GM13977 (cell line): Measurements from ENCODE around the gene LRRC61.

Experiments used
- DNase-seq: peaks from one replicate; pipeline ENCODE4 v3.0.0; 2012; ENCODE audit warnings: low spot score
- CTCF ChIP-seq: IDR thresholded peaks from 2 replicates; pipeline ENCODE4 v1.5.1; 2012; ENCODE audit warnings: mild to moderate bottlenecking, control low read depth; ENCODE audit not compliant: insufficient read depth; ENCODE audit errors: extremely low read depth, missing control alignments
- in situ Hi-C: fragments of 300-500 bp; cut with MboI; formaldehyde crosslinking; loops from one replicate; pipeline ENCODE4 v1.12.0; 2022; ENCODE audit warnings: low sequenced_read_pairs, low pct_unique_long_range_greater_than_20kb, mixed read lengths, inconsistent platforms; ENCODE audit not compliant: unreplicated experiment

LRRC61 gene

GRCh38 chr7:150360363-150361058, 37.4 kb downstream of the LRRC61 start:
- no peak for TF ChIP-seq CTCF
- in situ Hi-C loops = no loop called here
- no peak for DNase-seq

GRCh38 chr7:150361402-150361801, 38.2 kb downstream of the LRRC61 start:
- DNase-seq = no peak
- no peak for TF ChIP-seq CTCF
- in situ Hi-C loops = no loop called here

GRCh38 chr7:150361807-150362621, 38.9 kb downstream of the LRRC61 start:
- in situ Hi-C loops = no loop called here
- no peak for DNase-seq
- no peak for TF ChIP-seq CTCF

- DNase-seq = no peak
- no peak for TF ChIP-seq CTCF
- in situ Hi-C loops = no loop called here
These were observed 40.2 kb downstream of the LRRC61 start for GRCh38 chr7:150363370-150363769.

GRCh38 chr7:150363872-150364271, 40.7 kb downstream of the LRRC61 start:
- no peak for TF ChIP-seq CTCF
- no peak for DNase-seq
- in situ Hi-C loops = no loop called here

- TF ChIP-seq CTCF = no peak
- no peak for DNase-seq
- in situ Hi-C loops = no loop called here
These were observed 42.0 kb downstream of the LRRC61 start for GRCh38 chr7:150365194-150365593.
